ENCODE data around the gene FBN2. TPM values are rescaled to one million over a fixed set of nuclear protein-coding genes. Genes with fewer than 3 reads are reported as not detected.

Gene FBN2
- total RNA-seq, 1 experiment from 2014 or later, result 0.08 TPM

DNA sequence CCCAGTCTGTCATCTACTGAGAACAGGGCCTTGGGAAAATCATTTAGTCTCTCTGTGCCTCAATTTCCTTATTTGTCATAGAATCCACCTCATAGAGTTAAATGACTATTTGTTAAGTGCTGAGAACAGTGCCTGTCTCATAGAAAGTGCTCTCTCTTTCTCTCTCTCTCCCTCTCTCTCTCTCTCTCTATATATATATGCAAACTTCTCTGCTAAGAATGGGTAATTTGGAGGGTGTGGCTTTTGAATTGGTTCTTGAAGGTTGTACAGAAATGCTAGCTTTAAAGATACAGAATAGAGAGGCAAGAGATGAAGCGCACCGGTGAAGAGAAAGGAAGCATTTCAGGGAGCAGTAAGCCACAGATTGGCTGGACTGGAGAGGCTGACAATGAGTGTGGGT lies 197.4 kb downstream of the FBN2 start:
- H3K27me3 ChIP-seq (ENCODE audit: control insufficient read depth, insufficient read depth, low read length), result peaks cover 2% of the 10 kb centered on the region; the same call in 1 of the 2 replicates
- no peak overlapping the region for H3K4me3 ChIP-seq (ENCODE audit: low read depth in 2 of 2, low read length in 2 of 2)
- ATAC-seq (no peak), DNase-seq (ENCODE audit: low read depth, low spot score) (no peak)
- intact Hi-C loops (cut with micrococcal nuclease; ENCODE audit: unreplicated experiment) (no loop called here), in situ Hi-C loops (cut with HindIII; ENCODE audit: low pct_unique_long_range_greater_than_20kb, low sequenced_read_pairs) (no loop called here)
- H3K9me3 ChIP-seq (ENCODE audit: control insufficient read depth, insufficient read depth, low read depth, low read length), result no peaks in the 10 kb centered on the region
- ChIA-PET POLR2A (no interaction called here), CTCF (no interaction called here)
- no peaks in the 10 kb centered on the region for H3K36me3 ChIP-seq (ENCODE audit: control insufficient read depth, insufficient read depth, low read length)
- no peak overlapping the region for H3K27ac ChIP-seq (ENCODE audit: low read length)
- no peak for TF ChIP-seq POLR2AphosphoS5 (IDR thresholded peaks at IDR 0.05; ENCODE audit: low read depth, low read length)
- TF ChIP-seq, protein P1, sequence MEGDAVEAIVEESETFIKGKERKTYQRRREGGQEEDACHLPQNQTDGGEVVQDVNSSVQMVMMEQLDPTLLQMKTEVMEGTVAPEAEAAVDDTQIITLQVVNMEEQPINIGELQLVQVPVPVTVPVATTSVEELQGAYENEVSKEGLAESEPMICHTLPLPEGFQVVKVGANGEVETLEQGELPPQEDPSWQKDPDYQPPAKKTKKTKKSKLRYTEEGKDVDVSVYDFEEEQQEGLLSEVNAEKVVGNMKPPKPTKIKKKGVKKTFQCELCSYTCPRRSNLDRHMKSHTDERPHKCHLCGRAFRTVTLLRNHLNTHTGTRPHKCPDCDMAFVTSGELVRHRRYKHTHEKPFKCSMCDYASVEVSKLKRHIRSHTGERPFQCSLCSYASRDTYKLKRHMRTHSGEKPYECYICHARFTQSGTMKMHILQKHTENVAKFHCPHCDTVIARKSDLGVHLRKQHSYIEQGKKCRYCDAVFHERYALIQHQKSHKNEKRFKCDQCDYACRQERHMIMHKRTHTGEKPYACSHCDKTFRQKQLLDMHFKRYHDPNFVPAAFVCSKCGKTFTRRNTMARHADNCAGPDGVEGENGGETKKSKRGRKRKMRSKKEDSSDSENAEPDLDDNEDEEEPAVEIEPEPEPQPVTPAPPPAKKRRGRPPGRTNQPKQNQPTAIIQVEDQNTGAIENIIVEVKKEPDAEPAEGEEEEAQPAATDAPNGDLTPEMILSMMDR (IDR thresholded peaks at IDR 0.05), result no peak
- no peak for TF ChIP-seq TCF7L2 (IDR thresholded peaks at IDR 0.05; ENCODE audit: low read depth, low read length)
- TF ChIP-seq, protein P2, sequence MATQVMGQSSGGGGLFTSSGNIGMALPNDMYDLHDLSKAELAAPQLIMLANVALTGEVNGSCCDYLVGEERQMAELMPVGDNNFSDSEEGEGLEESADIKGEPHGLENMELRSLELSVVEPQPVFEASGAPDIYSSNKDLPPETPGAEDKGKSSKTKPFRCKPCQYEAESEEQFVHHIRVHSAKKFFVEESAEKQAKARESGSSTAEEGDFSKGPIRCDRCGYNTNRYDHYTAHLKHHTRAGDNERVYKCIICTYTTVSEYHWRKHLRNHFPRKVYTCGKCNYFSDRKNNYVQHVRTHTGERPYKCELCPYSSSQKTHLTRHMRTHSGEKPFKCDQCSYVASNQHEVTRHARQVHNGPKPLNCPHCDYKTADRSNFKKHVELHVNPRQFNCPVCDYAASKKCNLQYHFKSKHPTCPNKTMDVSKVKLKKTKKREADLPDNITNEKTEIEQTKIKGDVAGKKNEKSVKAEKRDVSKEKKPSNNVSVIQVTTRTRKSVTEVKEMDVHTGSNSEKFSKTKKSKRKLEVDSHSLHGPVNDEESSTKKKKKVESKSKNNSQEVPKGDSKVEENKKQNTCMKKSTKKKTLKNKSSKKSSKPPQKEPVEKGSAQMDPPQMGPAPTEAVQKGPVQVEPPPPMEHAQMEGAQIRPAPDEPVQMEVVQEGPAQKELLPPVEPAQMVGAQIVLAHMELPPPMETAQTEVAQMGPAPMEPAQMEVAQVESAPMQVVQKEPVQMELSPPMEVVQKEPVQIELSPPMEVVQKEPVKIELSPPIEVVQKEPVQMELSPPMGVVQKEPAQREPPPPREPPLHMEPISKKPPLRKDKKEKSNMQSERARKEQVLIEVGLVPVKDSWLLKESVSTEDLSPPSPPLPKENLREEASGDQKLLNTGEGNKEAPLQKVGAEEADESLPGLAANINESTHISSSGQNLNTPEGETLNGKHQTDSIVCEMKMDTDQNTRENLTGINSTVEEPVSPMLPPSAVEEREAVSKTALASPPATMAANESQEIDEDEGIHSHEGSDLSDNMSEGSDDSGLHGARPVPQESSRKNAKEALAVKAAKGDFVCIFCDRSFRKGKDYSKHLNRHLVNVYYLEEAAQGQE (IDR thresholded peaks at IDR 0.05; ENCODE audit: insufficient read depth in 1 of 2, low read depth in 2 of 2, low read length in 1 of 2), result no peak
- TF ChIP-seq SIN3A (IDR thresholded peaks at IDR 0.05; ENCODE audit: borderline replicate concordance, insufficient read depth, low read depth, low read length), result no peak
- no peaks in the 10 kb centered on the region for H3K4me1 ChIP-seq (ENCODE audit: control insufficient read depth, insufficient read depth, low read length)
- BruUV-seq (replicated peaks), result no TSS peak

DNA sequence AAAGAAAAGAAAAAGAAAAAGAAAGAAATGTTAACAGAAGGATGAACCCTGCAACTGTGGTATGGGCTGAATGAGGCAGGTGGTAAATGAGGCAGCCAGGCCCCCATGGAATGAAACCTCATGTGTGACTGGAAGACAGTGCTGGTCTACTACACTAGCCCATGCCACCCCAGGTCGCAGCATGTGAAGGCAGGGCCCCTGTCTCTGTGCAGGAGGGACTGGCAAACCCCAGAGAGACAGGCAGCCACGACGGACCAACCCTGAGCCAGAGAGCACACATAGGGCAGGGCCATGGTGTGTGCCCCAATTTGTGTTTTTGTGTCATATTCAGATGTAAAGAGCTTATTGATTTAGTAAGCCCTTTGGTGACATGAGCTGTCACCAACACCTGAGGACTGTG lies 198.5 kb downstream of the FBN2 start:
- intact Hi-C loops (cut with micrococcal nuclease; ENCODE audit: unreplicated experiment), result no loop called here
- no peak for ATAC-seq

More for the DNA sequence above, 198.5 kb downstream of the FBN2 start:
- Histone ChIP-seq H3K4me3 (ENCODE audit: low read depth in 2 of 2, low read length in 2 of 2) (no peak overlapping the region), H3K36me3 (ENCODE audit: control insufficient read depth, insufficient read depth, low read length) (no peaks in the 10 kb centered on the region), H3K27me3 (ENCODE audit: control insufficient read depth, insufficient read depth, low read length) (peaks cover 2% of the 10 kb centered on the region; the same call in 1 of the 2 replicates), H3K9me3 (ENCODE audit: control insufficient read depth, insufficient read depth, low read depth, low read length) (no peaks in the 10 kb centered on the region), H3K27ac (ENCODE audit: low read length) (no peak overlapping the region), H3K4me1 (ENCODE audit: control insufficient read depth, insufficient read depth, low read length) (no peaks in the 10 kb centered on the region)
- no TSS peak for BruUV-seq (replicated peaks)
- in situ Hi-C loops (cut with HindIII; ENCODE audit: low pct_unique_long_range_greater_than_20kb, low sequenced_read_pairs), result no loop called here
- POLR2A ChIA-PET, result no interaction called here
- TF ChIP-seq, protein P2 (IDR thresholded peaks at IDR 0.05; ENCODE audit: insufficient read depth in 1 of 2, low read depth in 2 of 2, low read length in 1 of 2), result no peak
- TF ChIP-seq SIN3A (IDR thresholded peaks at IDR 0.05; ENCODE audit: borderline replicate concordance, insufficient read depth, low read depth, low read length) (no peak), TCF7L2 (IDR thresholded peaks at IDR 0.05; ENCODE audit: low read depth, low read length) (no peak), POLR2AphosphoS5 (IDR thresholded peaks at IDR 0.05; ENCODE audit: low read depth, low read length) (no peak)
- TF ChIP-seq, protein P1 (IDR thresholded peaks at IDR 0.05), result no peak
- CTCF ChIA-PET, result no interaction called here
- DNase-seq (ENCODE audit: low read depth, low spot score), result no peak
